Transverse colon (tissue), 4 donors: Measurements from ENCODE around the gene VWA3A. TPM values are rescaled to one million over a fixed set of nuclear protein-coding genes. Genes with fewer than 3 reads are reported as not detected.

Source experiments
- DNase-seq: peaks from one replicate; pipeline ENCODE4 v3.0.0-alpha.2; 2019
- H3K27ac ChIP-seq, 4 donors: fragments of 200-600 bp; sonication (generic); 2 replicates each; pipeline ENCODE4 v1.5.1; 2016 to 2018; ENCODE audit warnings: inconsistent platforms in 4 of 4
- H3K27me3 ChIP-seq: fragments of 200-600 bp; sonication (generic); 2 replicates; pipeline ENCODE4 v1.5.1; 2017; ENCODE audit warnings: inconsistent platforms
- H3K36me3 ChIP-seq, 4 donors: fragments of 200-600 bp; sonication (generic); 2 replicates each; pipeline ENCODE4 v1.5.1; 2017 to 2019; ENCODE audit warnings: inconsistent platforms in 4 of 4
- H3K4me1 ChIP-seq, 4 donors: fragments of 200-600 bp; sonication (generic); 2 replicates each; pipeline ENCODE4 v1.5.1; 2017 to 2020; ENCODE audit warnings: inconsistent platforms in 4 of 4
- H3K4me3 ChIP-seq, 4 donors: fragments of 200-600 bp; sonication (generic); 1 replicate in 1 of 4; 2 replicates in 3 of 4; pipeline versions ENCODE4 v1.5.1 to v1.6.1; 2017 to 2019; ENCODE audit warnings: inconsistent platforms in 4 of 4
- H3K9me3 ChIP-seq, 2 donors: fragments of 200-600 bp; sonication (generic); 2 replicates each; pipeline ENCODE4 v1.5.1; 2017 to 2019; ENCODE audit warnings: inconsistent platforms in 2 of 2
- EP300 ChIP-seq: sonication (generic); formaldehyde crosslinking; IDR thresholded peaks from one replicate; pipeline ENCODE4 v1.6.1; 2017; ENCODE audit warnings: antibody characterized with exemption, low read depth
- POLR2A ChIP-seq: fragments of 450-650 bp; IDR thresholded peaks from one replicate; pipeline ENCODE4 v1.6.1; 2016; ENCODE audit warnings: antibody characterized with exemption, mild to moderate bottlenecking, moderate library complexity
- POLR2AphosphoS5 ChIP-seq, 3 donors: sonication (generic); formaldehyde crosslinking; IDR thresholded peaks; one replicate each; pipeline ENCODE4 v1.6.1; 2016; ENCODE audit warnings: antibody characterized with exemption in 3 of 3
- WGBS, 2 donors: methylation state at CpG; one replicate each; pipeline ENCODE4 v1.1.5; 2018; ENCODE audit warnings: low coverage in 1 of 2; 5-methylcytosine and 5-hydroxymethylcytosine counted together
- in situ Hi-C, 4 donors: fragments of 200-750 bp; cut with MboI; loops; one replicate each; pipeline versions ENCODE4 v1.15.0 to v1.15.1; 2017; ENCODE audit warnings: low sequenced_read_pairs in 3 of 4, low pct_ligation_motif_present in 1 of 4, low pct_unique_long_range_greater_than_20kb in 1 of 4
- intact Hi-C: fragments of 100-400 bp; cut with DNase I; formaldehyde crosslinking; loops from one replicate; pipeline ENCODE4 v1.15.1; 2023; ENCODE audit warnings: low total_unique reads
- total RNA-seq, 4 donors: library from RNA; depleted of rRNA; stranded (reverse); fragments of >200 nt; gene quantifications; one replicate each; pipeline ENCODE4 v1.1.0, GENCODE V29; 2016
- TF ChIP-seq, protein P1 (sequence below), 5 experiments: fragments of 200-600 bp in 3 of 5; fragments of 450-650 bp in 2 of 5; sonication (generic) in 3 of 5; IDR thresholded peaks; 1 replicate in 2 of 5; 2 replicates in 3 of 5; pipeline ENCODE4 v1.5.1; 2016 to 2017; ENCODE audit warnings: antibody characterized with exemption in 5 of 5, inconsistent platforms in 3 of 5, mild to moderate bottlenecking in 2 of 5, moderate library complexity in 1 of 5

VWA3A gene
- total RNA-seq, 4 donors from 2014 or later, result 0.14 TPM; not detected in 3

DNA sequence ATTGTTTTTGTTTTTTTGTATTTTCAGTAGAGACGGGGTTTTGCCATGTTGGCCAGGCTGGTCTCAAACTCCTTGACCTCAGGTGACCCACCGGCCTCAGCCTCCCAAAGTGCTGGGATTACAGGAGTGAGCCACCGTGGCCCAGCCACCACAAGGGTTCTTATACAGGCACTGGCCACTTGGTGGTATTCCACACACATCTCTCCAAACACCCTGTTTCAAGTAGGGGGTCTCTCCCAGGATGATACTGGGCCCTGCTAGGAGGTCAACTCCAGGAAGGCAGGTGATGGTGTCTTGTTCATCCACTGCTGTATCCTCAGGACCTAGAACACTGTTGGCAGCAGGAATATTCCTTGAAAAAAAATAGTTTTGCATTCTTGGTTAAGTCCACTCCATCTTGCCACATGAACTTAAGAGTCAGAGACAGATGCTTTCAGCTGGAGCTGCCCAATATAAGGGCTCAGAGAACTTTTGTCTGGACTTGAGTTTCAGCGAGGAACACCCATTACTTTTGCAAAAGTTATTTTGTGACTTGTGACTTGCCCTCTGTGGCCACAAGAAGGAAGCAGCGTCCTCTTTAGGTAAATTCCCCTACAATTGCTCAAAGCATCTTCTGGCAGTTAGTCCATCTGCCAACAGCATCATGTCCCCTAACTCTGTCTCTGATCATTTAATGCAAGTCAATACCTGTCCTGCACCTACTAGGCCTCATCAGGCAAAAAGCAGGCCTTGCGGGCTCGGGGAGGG lies 106.4 kb downstream of the VWA3A start:
- in situ Hi-C loops (loop anchor here in 1 of 4 donors (5.0 kb wide), 1 partner anchor 99 kb away; the partner anchor contains the start of gene POLR3E), intact Hi-C loops (no loop called here)
- Histone ChIP-seq H3K27ac (peak overlapping the region; percentile 62 to 85 (median 75)), H3K4me3 (no peak overlapping the region), H3K27me3 (no peaks in the 10 kb centered on the region), H3K9me3 (no peaks in the 10 kb centered on the region), H3K36me3 (no peaks in the 10 kb centered on the region), H3K4me1 (peaks cover 3 to 32% (median 4%) of the 10 kb centered on the region in 4 donors)
- TF ChIP-seq, protein P1, sequence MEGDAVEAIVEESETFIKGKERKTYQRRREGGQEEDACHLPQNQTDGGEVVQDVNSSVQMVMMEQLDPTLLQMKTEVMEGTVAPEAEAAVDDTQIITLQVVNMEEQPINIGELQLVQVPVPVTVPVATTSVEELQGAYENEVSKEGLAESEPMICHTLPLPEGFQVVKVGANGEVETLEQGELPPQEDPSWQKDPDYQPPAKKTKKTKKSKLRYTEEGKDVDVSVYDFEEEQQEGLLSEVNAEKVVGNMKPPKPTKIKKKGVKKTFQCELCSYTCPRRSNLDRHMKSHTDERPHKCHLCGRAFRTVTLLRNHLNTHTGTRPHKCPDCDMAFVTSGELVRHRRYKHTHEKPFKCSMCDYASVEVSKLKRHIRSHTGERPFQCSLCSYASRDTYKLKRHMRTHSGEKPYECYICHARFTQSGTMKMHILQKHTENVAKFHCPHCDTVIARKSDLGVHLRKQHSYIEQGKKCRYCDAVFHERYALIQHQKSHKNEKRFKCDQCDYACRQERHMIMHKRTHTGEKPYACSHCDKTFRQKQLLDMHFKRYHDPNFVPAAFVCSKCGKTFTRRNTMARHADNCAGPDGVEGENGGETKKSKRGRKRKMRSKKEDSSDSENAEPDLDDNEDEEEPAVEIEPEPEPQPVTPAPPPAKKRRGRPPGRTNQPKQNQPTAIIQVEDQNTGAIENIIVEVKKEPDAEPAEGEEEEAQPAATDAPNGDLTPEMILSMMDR (IDR thresholded peaks at IDR 0.05), result no peak
- no peak for TF ChIP-seq POLR2A
- no peak for TF ChIP-seq EP300
- TF ChIP-seq POLR2AphosphoS5 (IDR thresholded peaks at IDR 0.05), result no peak
- WGBS, 2 donors, result 50 to 82% methylated on average over 2 to 7 of the region's 7 CpGs
- no peak for DNase-seq

- no peak for DNase-seq
- no peak for TF ChIP-seq EP300
- TF ChIP-seq POLR2AphosphoS5 (IDR thresholded peaks at IDR 0.05), result no peak
- TF ChIP-seq, protein P1 (IDR thresholded peaks at IDR 0.05), result no peak
- no peak for TF ChIP-seq POLR2A
- Histone ChIP-seq H3K36me3 (no peaks in the 10 kb centered on the region), H3K4me3 (no peak overlapping the region), H3K27ac (no peak overlapping the region), H3K27me3 (no peaks in the 10 kb centered on the region), H3K4me1 (peaks cover 5 to 25% (median 8%) of the 10 kb centered on the region in 4 donors), H3K9me3 (no peaks in the 10 kb centered on the region)
- in situ Hi-C loops, result loop anchor here in 2 of 4 donors (5.0 to 10.0 kb wide), 2 partner anchors 93 to 95 kb away; partner anchors contain the start of gene POLR3E (in 2 of the 2)
- intact Hi-C loops, result no loop called here
- 80 to 93% methylated on average over 5 to 6 of the region's 6 CpGs for WGBS, 2 donors
These were observed 109.9 kb downstream of the VWA3A start for GRCh38 chr16:22202261-22202637.

- Histone ChIP-seq H3K9me3 (no peaks in the 10 kb centered on the region), H3K36me3 (no peaks in the 10 kb centered on the region), H3K4me3 (no peak overlapping the region), H3K27me3 (no peaks in the 10 kb centered on the region), H3K27ac (no peak overlapping the region), H3K4me1 (peaks cover 11 to 34% (median 15%) of the 10 kb centered on the region in 4 donors)
- WGBS, 2 donors, result 83 to 87% methylated on average over 2 to 5 of the region's 5 CpGs
- DNase-seq, result no peak
- TF ChIP-seq POLR2AphosphoS5 (IDR thresholded peaks at IDR 0.05), result no peak
- no peak for TF ChIP-seq EP300
- TF ChIP-seq, protein P1 (IDR thresholded peaks at IDR 0.05), result no peak
- TF ChIP-seq POLR2A, result no peak
- intact Hi-C loops (no loop called here), in situ Hi-C loops (loop anchor here in 2 of 4 donors (5.0 to 10.0 kb wide), 2 partner anchors 92 to 94 kb away; partner anchors contain the start of gene POLR3E (in 2 of the 2))
These were observed 110.8 kb downstream of the VWA3A start for GRCh38 chr16:22203091-22203490.

- TF ChIP-seq EP300 (no peak), POLR2A (no peak), POLR2AphosphoS5 (IDR thresholded peaks at IDR 0.05) (no peak)
- TF ChIP-seq, protein P1 (IDR thresholded peaks at IDR 0.05), result no peak
- intact Hi-C loops, result no loop called here
- Histone ChIP-seq H3K27ac (no peak overlapping the region), H3K27me3 (no peaks in the 10 kb centered on the region), H3K36me3 (no peaks in the 10 kb centered on the region), H3K9me3 (no peaks in the 10 kb centered on the region), H3K4me1 (peaks cover 13 to 39% (median 20%) of the 10 kb centered on the region in 4 donors), H3K4me3 (no peak overlapping the region)
- WGBS, 2 donors, result 94 to 98% methylated on average over 2 of the region's 2 CpGs
- in situ Hi-C loops, result loop anchor here in 2 of 4 donors (5.0 to 10.0 kb wide), 2 partner anchors 91 to 93 kb away; partner anchors contain the start of gene POLR3E (in 2 of the 2)
- DNase-seq, result no peak
These were observed 111.8 kb downstream of the VWA3A start for GRCh38 chr16:22204091-22204655.
